ENCODE data around the gene TRAPPC8. TPM values are rescaled to one million over a fixed set of nuclear protein-coding genes. Genes with fewer than 3 reads are reported as not detected.

The TRAPPC8 gene
- total RNA-seq, 1 donor from 2014 or later, result 29.6 TPM

GRCh38 chr18:31857526-31858106 is 85.3 kb downstream of the TRAPPC8 start:
- Mint-ChIP-seq H3K36me3 (ENCODE audit: low read depth) (peaks cover 10% of the 10 kb centered on the region), H3K27me3 (ENCODE audit: low read depth) (no peaks in the 10 kb centered on the region), H3K4me3 (ENCODE audit: unreplicated experiment) (no peak overlapping the region), H3K4me1 (ENCODE audit: low read depth) (peaks cover 9% of the 10 kb centered on the region), H3K27ac (ENCODE audit: unreplicated experiment) (no peak overlapping the region), H3K9me3 (ENCODE audit: low read depth) (no peaks in the 10 kb centered on the region)
- no peak for TF ChIP-seq CTCF (IDR thresholded peaks at IDR 0.05)
- DNase-seq (ENCODE audit: low spot score), result no peak

- H3K27me3 Mint-ChIP-seq (ENCODE audit: low read depth), result no peaks in the 10 kb centered on the region
- H3K9me3 Mint-ChIP-seq (ENCODE audit: low read depth), result no peaks in the 10 kb centered on the region
- DNase-seq (ENCODE audit: low spot score), result no peak
- H3K36me3 Mint-ChIP-seq (ENCODE audit: low read depth), result peaks cover 16% of the 10 kb centered on the region
- H3K27ac Mint-ChIP-seq (ENCODE audit: unreplicated experiment), result no peak overlapping the region
- TF ChIP-seq CTCF (IDR thresholded peaks at IDR 0.05), result no peak
- H3K4me1 Mint-ChIP-seq (ENCODE audit: low read depth), result no peaks in the 10 kb centered on the region
- no peak overlapping the region for H3K4me3 Mint-ChIP-seq (ENCODE audit: unreplicated experiment)
Observed at GRCh38 chr18:31850844-31851243, 92.1 kb downstream of the TRAPPC8 start.

GRCh38 chr18:31840499-31840898 is 102.4 kb downstream of the TRAPPC8 start:
- Mint-ChIP-seq H3K27ac (ENCODE audit: unreplicated experiment) (no peak overlapping the region), H3K9me3 (ENCODE audit: low read depth) (no peaks in the 10 kb centered on the region), H3K27me3 (ENCODE audit: low read depth) (no peaks in the 10 kb centered on the region), H3K36me3 (ENCODE audit: low read depth) (peaks cover 26% of the 10 kb centered on the region), H3K4me1 (ENCODE audit: low read depth) (no peaks in the 10 kb centered on the region), H3K4me3 (ENCODE audit: unreplicated experiment) (no peak overlapping the region)
- no peak for TF ChIP-seq CTCF (IDR thresholded peaks at IDR 0.05)
- DNase-seq (ENCODE audit: low spot score), result no peak

DNA sequence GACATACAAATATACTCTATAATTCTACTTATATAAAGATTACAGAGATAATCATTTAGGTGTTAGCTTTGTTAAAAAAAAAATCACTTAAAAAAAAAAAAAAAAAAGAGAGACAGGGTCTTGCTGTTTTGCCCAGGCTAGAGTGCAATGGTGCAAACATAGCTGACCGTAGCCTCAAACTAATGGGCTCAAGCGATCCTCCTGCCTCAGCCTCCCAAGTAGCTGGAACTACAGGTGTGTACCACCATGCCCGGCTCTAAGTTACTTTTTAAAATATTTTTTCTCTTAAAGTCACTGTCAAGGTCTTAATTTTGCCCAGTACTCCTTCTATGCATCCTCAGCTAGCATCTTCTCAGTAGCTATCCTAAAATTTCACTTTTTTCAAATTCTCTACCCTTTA is 105.0 kb downstream of the TRAPPC8 start:
- Mint-ChIP-seq H3K4me1 (ENCODE audit: low read depth) (no peaks in the 10 kb centered on the region), H3K27me3 (ENCODE audit: low read depth) (no peaks in the 10 kb centered on the region), H3K9me3 (ENCODE audit: low read depth) (no peaks in the 10 kb centered on the region), H3K4me3 (ENCODE audit: unreplicated experiment) (no peak overlapping the region), H3K36me3 (ENCODE audit: low read depth) (peaks cover 28% of the 10 kb centered on the region), H3K27ac (ENCODE audit: unreplicated experiment) (no peak overlapping the region)
- TF ChIP-seq CTCF (IDR thresholded peaks at IDR 0.05), result no peak
- no peak for DNase-seq (ENCODE audit: low spot score)

GRCh38 chr18:31835528-31836133 is 107.3 kb downstream of the TRAPPC8 start:
- no peak overlapping the region for H3K27ac Mint-ChIP-seq (ENCODE audit: unreplicated experiment)
- TF ChIP-seq CTCF (IDR thresholded peaks at IDR 0.05), result no peak
- DNase-seq (ENCODE audit: low spot score), result no peak
- H3K9me3 Mint-ChIP-seq (ENCODE audit: low read depth), result no peaks in the 10 kb centered on the region
- no peaks in the 10 kb centered on the region for H3K4me1 Mint-ChIP-seq (ENCODE audit: low read depth)
- peaks cover 30% of the 10 kb centered on the region for H3K36me3 Mint-ChIP-seq (ENCODE audit: low read depth)
- no peaks in the 10 kb centered on the region for H3K27me3 Mint-ChIP-seq (ENCODE audit: low read depth)
- no peak overlapping the region for H3K4me3 Mint-ChIP-seq (ENCODE audit: unreplicated experiment)

Measured in chondrocyte (in vitro differentiated cells).